HG03097 (cell line): ENCODE measurements around the gene MAP3K9.

Source experiments
- ATAC-seq: cut with Tn5 transposase; IDR thresholded peaks from one replicate; pipeline ENCODE4 v1.9.1; 2021; ENCODE audit not compliant: unreplicated experiment, low FRiP score

MAP3K9 gene

DNA sequence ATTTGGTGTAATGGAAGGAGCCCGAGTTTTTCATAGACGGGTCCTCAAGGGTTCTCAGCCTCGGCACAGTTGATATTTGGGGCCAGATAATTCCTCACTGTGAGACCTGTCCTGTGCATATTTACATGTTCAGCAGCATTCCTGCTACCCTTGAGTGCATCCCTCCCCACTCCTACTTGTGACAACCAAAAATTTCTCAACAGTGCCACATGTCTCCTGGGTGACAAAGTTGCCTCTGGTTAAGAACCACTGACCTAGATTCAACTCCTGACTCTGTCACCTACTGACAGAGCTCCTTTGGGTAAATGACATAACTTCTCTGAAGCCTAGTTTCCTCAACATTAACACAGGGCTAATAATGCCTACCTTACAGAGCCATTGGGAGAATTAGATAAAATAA, 107.2 kb downstream of the MAP3K9 start:
- no peak for ATAC-seq

DNA sequence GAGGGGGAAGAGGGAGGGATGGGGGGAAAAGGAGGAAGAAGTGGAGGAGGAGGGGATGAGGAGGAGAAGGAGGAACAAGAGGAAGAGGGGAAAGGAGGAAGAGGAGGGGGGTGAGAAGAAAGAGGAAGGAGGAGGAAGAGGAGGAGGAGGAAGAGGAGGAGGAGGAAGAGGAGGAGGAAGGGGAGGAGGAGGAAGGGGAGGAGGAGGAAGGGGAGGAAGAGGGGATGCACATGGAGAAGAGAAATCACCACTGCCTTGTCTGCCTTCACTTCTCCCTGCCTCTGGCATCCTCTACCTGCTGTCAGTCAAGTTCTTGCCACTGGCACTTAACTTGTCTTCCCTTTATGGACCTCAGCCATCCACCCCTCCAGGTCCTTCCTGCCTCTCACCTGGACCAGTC, 107.7 kb downstream of the MAP3K9 start:
- ATAC-seq = no peak

- ATAC-seq = no peak
These were observed 108.2 kb downstream of the MAP3K9 start for GRCh38 chr14:70700955-70701585.

GRCh38 chr14:70699646-70700045, 109.7 kb downstream of the MAP3K9 start:
- ATAC-seq = no peak

DNA sequence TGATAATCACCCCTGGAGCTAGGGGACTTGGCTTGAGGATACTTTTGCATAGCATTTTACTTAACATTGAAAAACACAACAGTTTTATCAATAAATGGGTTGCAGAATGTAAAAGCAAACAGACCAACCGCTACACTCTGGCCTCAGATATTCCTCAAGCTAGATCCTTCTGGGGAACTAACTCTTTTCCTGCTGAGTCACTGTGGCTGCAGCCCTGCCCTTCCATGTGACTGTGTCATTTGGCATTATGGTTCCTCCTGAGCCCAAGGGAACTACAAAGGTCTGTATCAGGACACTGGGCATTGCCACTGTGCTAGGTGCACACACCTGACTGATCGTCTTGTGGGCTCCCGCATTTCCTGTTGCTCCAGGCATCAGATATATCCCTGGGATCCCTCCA, 111.0 kb downstream of the MAP3K9 start:
- no peak for ATAC-seq

GRCh38 chr14:70697701-70698100, 111.6 kb downstream of the MAP3K9 start:
- ATAC-seq = no peak

DNA sequence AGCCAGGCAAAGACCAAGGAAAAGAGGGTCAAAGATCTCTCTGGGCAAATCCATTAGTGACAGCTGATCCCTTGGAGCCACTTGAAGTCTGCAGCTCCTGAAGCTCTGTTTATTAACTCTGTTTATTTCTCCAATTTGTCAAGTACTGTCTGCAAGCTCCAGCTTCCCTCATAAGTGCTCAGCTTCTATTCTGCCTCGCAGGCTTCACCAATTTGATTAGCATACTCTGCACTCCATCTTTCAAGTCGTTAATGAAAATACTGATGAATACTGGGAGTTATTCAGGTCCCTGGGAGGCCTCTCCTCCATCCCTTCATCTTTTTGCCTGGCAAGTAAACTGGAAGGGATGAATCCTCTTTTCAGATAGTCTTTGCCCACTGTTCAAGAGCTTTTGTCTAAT, 113.3 kb downstream of the MAP3K9 start:
- no peak for ATAC-seq

DNA sequence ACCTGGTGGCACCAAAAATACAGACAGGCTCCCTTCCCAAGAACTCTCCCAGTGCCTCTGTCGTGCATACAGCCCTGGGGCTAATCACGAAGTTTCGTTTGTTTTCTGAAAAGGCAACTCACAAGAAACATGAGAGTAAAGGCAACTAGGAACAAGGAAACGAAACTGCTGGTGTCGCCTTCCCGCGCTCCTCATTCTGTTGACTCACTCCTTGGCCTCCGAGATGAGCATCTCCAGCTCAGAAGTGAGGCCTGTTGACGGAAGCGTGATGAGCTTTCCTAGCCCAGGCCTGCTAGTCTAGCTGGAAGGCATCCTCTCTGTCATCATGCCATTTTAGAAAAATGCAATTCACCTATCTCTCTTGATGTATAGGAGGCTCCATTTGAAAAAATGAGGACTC, 117.1 kb downstream of the MAP3K9 start:
- no peak for ATAC-seq

DNA sequence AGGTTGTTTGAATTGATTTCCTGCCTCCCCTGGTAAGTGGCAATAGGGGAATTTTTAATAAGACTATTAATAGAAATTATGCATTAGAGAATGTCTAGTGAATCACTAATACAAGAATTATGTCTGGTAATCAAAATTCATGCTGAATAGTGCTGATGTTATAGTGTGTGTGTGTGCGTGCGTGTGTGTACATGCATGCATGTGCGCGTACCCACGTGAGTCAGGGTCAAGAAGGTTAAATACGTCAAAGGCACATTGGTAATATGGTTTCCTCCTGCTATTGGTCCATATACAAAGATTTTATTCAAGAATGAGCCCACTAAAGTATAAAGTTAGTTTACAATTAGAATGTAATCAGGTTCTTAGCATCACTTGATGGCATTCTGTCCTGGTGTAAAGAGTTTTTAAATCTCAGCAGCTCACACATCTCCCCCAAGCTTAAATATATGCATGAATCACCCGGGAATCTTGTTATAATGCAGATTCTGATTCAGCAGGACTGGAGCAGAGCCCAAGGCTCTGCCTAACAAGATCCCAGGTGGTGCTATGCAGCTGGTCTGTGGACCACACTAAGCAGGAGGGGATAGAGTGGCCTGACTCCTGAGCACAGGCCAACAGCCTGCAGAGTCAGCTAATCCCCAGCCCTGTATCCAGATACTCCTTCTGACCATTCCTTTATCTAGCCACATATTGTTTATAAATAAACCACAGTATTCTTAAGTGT, 123.7 kb downstream of the MAP3K9 start:
- ATAC-seq = no peak

- ATAC-seq = no peak
These were observed 125.3 kb downstream of the MAP3K9 start for GRCh38 chr14:70683983-70684382.

- no peak for ATAC-seq
These were observed 128.6 kb downstream of the MAP3K9 start for GRCh38 chr14:70680748-70681147.

DNA sequence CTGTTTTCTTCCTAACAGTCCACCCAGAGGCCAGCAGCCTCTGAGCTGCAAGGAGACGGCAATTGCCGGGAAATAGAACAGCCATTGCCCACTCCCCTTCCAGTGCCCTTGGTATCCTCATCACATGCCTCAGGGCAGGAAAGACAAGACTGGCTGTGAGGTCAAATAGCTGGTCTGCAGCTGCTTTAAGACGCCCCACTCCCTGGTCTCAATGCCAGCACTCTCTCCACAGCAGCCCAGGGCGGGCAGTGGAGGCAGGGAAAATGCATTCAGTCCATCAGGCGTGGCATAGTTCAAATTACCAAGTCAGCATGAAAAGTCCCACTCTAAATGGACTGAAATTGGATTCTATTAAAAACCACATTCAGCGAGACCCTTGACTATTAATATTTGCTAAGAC, 132.0 kb downstream of the MAP3K9 start:
- no peak for ATAC-seq
